ENCODE measurements around the gene OR5A1.

OR5A1 gene

DNA sequence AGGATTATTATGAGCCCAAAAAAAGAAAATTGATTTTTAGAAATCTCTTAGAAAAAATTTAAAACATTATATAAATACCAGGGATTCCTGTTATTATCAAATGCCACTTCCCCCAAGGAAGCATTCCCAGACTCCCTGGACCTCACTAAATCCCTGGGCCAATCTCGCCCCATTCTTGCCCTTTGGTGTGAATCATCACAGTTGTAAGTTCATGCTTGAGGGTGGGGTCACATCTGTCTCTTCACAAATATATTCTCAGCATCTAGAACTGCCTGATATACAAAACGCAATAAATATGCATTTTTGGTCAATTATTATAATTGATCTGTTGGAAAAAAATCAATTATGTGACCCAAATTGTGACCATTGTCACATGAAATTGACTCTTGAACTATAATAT lies 12.2 kb downstream of the OR5A1 start:
- TF ChIP-seq, protein P1, sequence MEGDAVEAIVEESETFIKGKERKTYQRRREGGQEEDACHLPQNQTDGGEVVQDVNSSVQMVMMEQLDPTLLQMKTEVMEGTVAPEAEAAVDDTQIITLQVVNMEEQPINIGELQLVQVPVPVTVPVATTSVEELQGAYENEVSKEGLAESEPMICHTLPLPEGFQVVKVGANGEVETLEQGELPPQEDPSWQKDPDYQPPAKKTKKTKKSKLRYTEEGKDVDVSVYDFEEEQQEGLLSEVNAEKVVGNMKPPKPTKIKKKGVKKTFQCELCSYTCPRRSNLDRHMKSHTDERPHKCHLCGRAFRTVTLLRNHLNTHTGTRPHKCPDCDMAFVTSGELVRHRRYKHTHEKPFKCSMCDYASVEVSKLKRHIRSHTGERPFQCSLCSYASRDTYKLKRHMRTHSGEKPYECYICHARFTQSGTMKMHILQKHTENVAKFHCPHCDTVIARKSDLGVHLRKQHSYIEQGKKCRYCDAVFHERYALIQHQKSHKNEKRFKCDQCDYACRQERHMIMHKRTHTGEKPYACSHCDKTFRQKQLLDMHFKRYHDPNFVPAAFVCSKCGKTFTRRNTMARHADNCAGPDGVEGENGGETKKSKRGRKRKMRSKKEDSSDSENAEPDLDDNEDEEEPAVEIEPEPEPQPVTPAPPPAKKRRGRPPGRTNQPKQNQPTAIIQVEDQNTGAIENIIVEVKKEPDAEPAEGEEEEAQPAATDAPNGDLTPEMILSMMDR (IDR thresholded peaks at IDR 0.05): no peak
- Histone ChIP-seq H3K36me3 (no peaks in the 10 kb centered on the region), H3K27me3 (no peaks in the 10 kb centered on the region), H3K4me1 (no peaks in the 10 kb centered on the region), H3K9me3 (no peaks in the 10 kb centered on the region), H3K27ac (no peak overlapping the region), H3K4me3 (no peak overlapping the region)
- intact Hi-C loops (cut with DNase I; ENCODE audit: low total_unique reads): no loop called here
- DNase-seq: no peak

DNA sequence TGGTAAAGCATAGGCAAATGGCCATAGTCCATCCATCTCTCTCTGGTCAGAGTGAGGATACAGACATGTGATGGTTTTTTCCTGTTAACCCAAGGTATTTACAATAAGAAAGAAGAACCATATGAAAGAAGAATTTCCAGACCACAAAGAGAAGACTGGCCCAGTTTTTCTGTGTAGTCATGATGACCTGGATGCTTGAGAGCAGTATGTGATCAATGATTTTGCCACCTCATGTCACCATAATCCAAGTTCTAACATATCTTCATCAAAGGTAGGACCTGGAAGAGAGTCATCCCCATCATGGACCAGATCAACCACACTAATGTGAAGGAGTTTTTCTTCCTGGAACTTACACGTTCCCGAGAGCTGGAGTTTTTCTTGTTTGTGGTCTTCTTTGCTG lies 20.4 kb downstream of the OR5A1 start, which contains the start of gene OR4D6:
TSS of gene OR4D6 (plus strand) at position 301 of the 400 bp plus-strand sequence. CDS start at position 301, 0 bp downstream.
- Histone ChIP-seq H3K4me1 (no peaks in the 10 kb centered on the region), H3K27ac (no peak within 1 kb of the TSS), H3K27me3 (no peaks in the 10 kb centered on the region), H3K9me3 (no peaks in the 10 kb centered on the region), H3K36me3 (no peaks in the 10 kb centered on the region), H3K4me3 (no peak within 1 kb of the TSS)
- no peak for DNase-seq
- TF ChIP-seq, protein P1 (IDR thresholded peaks at IDR 0.05): no peak
- intact Hi-C loops (cut with DNase I; ENCODE audit: low total_unique reads): no loop called here

DNA sequence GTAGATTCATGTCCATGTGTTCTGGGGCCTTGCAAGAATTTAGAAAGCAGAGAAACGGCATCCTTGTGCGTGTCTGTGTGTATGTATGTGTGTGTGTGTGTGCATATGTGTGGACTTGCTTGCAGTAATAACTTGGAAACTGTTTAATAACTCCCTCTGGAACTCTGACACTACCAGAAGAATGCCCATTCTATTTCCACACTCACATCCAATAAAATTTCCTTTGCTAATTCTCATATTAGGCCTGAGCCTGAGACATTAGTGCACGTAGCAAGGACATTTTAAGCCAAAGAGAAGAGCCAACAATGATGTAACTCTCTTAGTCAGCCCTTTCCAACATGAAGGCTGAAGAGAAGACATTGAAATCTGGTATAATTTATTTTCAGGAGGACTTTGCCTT lies 23.6 kb downstream of the OR5A1 start:
- DNase-seq: no peak
- Histone ChIP-seq H3K27me3 (no peaks in the 10 kb centered on the region), H3K27ac (no peak overlapping the region), H3K9me3 (no peaks in the 10 kb centered on the region), H3K36me3 (no peaks in the 10 kb centered on the region), H3K4me1 (no peaks in the 10 kb centered on the region), H3K4me3 (no peak overlapping the region)
- TF ChIP-seq, protein P1 (IDR thresholded peaks at IDR 0.05): no peak
- intact Hi-C loops (cut with DNase I; ENCODE audit: low total_unique reads): no loop called here

DNA sequence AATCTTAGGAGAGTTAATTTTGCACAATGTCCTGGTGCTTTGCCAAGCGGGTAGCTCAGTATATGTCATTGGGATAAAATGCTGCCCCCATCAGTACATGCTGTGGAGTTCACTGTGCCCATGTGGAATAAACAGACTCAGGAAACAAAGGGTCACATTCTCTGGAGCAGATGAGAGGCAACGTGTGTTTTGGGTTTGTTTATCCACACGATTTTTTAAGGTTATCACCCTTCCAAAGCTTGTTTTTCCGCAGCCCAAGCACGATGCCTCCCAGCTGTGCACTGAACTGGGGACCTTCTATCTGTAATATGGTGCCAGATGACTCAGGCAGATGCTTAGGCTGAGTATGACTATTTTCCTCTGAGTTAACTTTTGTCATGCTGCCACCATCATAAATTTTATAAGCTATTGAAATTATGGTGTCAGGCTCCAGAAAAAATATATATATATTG lies 26.9 kb downstream of the OR5A1 start:
- TF ChIP-seq, protein P1 (IDR thresholded peaks at IDR 0.05): no peak
- Histone ChIP-seq H3K9me3 (no peaks in the 10 kb centered on the region), H3K4me1 (no peaks in the 10 kb centered on the region), H3K27me3 (no peaks in the 10 kb centered on the region), H3K27ac (no peak overlapping the region), H3K4me3 (no peak overlapping the region), H3K36me3 (no peaks in the 10 kb centered on the region)
- no peak for DNase-seq
- intact Hi-C loops (cut with DNase I; ENCODE audit: low total_unique reads): no loop called here

DNA sequence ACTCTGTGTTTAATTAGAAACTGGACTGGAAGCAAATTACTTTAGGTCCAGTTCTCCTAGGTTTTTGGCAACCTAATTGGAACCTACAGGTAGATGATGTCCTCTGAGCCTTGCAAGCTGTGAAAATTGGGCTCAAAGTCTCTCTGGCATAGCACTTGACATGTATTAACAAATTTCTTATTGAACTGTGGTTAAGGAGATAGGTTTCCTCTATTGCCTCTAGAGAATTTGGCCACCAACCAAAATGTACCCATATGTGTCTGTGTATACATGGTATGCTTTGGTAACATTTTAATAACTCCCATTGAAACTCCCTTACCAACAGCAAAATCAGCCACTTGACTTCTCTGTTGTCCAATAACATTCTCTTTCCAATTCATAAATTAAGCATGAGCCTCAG lies 36.7 kb downstream of the OR5A1 start, which contains the start of gene OR4D10:
TSS of gene OR4D10 (plus strand) at position 301 of the 400 bp plus-strand sequence. CDS start 4,115 bp downstream, outside the sequence.
- intact Hi-C loops (cut with DNase I; ENCODE audit: low total_unique reads): no loop called here
- no peak within 1 kb of the TSS for H3K4me3 ChIP-seq
- H3K9me3 ChIP-seq: no peaks in the 10 kb centered on the region
- no peaks in the 10 kb centered on the region for H3K4me1 ChIP-seq
- no peak within 1 kb of the TSS for H3K27ac ChIP-seq
- H3K27me3 ChIP-seq: no peaks in the 10 kb centered on the region
- H3K36me3 ChIP-seq: no peaks in the 10 kb centered on the region
- TF ChIP-seq, protein P1 (IDR thresholded peaks at IDR 0.05): no peak
- no peak for DNase-seq

DNA sequence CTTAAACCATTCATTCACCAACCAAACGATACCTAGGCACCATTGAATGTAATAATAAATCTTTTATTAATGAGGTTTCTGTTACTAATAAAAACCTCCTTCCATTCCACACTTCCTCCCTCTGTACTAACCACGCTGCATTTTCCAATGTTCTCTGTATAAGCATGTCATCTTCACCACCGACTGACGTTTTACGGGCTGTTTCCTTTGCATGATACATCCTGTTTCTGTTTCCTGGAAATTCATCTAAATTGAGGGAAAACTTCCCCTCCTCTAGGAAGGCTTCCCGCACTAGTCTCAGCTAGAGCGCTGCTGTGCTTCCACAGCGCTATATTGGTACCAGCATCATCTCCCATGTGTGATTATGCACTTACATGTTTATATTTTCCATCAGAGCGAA lies 38.9 kb downstream of the OR5A1 start:
- no peaks in the 10 kb centered on the region for H3K36me3 ChIP-seq
- intact Hi-C loops (cut with DNase I; ENCODE audit: low total_unique reads): no loop called here
- no peaks in the 10 kb centered on the region for H3K27me3 ChIP-seq
- H3K27ac ChIP-seq: no peak overlapping the region
- TF ChIP-seq, protein P1 (IDR thresholded peaks at IDR 0.05): no peak
- H3K9me3 ChIP-seq: no peaks in the 10 kb centered on the region
- no peak overlapping the region for H3K4me3 ChIP-seq
- DNase-seq: no peak
- H3K4me1 ChIP-seq: no peaks in the 10 kb centered on the region
